ENCODE results near the gene ZNF397.

- no peak for TF ChIP-seq ZNF518B (CRISPR knock-in tag; IDR thresholded peaks at IDR 0.05)
- TF ChIP-seq ATF7 (IDR thresholded peaks at IDR 0.05): no peak
- TF ChIP-seq, protein P1, sequence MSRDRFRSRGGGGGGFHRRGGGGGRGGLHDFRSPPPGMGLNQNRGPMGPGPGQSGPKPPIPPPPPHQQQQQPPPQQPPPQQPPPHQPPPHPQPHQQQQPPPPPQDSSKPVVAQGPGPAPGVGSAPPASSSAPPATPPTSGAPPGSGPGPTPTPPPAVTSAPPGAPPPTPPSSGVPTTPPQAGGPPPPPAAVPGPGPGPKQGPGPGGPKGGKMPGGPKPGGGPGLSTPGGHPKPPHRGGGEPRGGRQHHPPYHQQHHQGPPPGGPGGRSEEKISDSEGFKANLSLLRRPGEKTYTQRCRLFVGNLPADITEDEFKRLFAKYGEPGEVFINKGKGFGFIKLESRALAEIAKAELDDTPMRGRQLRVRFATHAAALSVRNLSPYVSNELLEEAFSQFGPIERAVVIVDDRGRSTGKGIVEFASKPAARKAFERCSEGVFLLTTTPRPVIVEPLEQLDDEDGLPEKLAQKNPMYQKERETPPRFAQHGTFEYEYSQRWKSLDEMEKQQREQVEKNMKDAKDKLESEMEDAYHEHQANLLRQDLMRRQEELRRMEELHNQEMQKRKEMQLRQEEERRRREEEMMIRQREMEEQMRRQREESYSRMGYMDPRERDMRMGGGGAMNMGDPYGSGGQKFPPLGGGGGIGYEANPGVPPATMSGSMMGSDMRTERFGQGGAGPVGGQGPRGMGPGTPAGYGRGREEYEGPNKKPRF (IDR thresholded peaks at IDR 0.05; ENCODE audit: low read depth, low read length): no peak
- TF ChIP-seq, protein P2, sequence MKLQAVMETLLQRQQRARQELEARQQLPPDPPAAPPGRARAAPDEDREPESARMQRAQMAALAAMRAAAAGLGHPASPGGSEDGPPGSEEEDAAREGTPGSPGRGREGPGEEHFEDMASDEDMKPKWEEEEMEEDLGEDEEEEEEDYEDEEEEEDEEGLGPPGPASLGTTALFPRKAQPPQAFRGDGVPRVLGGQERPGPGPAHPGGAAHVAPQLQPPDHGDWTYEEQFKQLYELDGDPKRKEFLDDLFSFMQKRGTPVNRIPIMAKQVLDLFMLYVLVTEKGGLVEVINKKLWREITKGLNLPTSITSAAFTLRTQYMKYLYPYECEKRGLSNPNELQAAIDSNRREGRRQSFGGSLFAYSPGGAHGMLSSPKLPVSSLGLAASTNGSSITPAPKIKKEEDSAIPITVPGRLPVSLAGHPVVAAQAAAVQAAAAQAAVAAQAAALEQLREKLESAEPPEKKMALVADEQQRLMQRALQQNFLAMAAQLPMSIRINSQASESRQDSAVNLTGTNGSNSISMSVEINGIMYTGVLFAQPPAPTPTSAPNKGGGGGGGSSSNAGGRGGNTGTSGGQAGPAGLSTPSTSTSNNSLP (IDR thresholded peaks at IDR 0.05; ENCODE audit: borderline replicate concordance, low read depth, low read length): no peak
- TF ChIP-seq TBL1XR1 (IDR thresholded peaks at IDR 0.05; ENCODE audit: low read length in 2 of 2): no peak
Measured at GRCh38 chr18:35220424-35220823, 20.4 kb upstream of the ZNF397 start.

All from K562 (cell line).